Limb (tissue), 2 donors: ENCODE data around the gene FBXW8.

ENCODE experiments used
- DNase-seq, 2 donors: peaks; one replicate each; pipeline ENCODE4 v3.0.0-alpha.2; 2016; ENCODE audit errors: extremely low spot score in 2 of 2

The FBXW8 gene

GRCh38 chr12:116924558-116925453 lies 14.1 kb downstream of the FBXW8 start:
- no peak for DNase-seq

DNA sequence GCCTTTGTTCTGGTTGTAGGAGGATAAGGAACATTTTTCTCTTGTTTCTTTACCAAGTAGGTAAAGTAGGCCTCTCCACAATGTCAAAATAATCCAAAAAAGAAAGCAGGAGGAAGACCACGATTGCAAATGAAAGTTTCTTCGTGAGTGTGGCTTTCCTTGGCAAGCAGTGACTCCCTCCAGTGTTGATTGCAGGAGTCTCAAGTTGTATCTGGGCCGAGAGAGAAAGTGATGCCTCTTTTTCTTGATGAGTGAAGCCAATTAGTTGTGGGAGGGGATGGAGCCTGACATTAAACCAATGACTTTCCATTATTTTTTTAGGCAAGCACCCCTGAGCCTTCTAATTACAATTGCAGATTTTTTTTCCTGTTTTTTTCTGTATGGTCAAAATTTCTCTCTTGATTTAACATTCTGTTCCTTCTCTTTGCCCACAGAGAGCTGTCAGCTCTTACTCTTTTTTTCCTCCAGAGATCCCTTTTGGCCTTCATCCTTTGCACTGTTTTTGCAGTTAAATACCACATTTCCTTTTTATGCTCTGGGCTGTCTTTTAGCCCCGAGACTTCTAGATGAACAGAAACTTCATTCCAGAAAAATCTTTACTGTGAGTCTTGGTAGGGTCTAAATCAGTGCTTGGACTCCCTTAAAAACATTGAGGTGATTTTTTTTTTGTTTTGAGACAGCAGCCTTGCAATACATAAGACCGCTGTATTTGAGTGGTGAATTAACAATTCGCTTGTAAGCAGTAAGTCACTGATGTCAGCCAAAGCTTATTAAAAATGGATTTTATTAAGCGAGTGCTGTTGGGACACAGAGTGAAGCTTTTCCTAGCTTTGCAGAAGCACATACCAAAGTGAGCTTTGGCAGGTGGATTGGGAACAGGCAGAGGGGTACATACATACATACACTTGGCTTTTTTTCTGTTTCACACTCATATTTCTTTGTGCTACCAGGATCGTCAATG lies 15.8 kb downstream of the FBXW8 start:
- DNase-seq: no peak

DNA sequence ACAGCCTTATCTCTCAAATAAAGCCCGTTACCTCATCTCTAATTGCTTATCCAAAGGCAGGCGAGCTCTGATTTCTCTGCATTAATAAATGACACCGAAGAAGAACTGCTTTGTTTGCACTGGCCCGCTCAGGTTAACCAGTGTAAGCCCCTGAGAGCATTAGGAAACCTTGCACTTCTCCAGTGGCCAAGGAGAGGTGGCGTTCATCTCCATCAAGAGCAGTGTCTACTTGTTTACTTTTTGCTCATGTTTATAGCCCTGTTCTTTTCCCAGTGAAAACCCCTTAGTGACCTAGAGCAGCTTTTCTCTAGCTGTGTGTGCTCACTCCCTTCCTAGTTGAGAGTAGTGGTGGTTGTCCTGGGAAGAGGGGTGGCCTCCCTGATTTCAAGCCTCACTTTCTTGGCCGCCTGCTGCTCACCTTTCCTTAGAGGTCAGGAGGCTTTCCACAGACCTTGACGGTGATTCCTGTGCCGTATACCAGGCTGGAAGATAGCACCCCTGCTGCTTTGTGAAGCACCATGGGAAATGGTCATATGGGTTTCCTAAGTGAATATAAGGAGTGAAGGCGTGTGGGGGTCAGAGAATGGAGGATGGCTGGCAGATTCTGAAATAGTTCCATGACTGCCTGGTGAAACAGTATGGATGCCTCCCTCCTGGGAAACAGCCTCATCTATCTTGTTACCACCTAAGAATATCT lies 16.6 kb downstream of the FBXW8 start:
- no peak for DNase-seq

- DNase-seq: no peak
Observed at GRCh38 chr12:116928504-116928903, 17.8 kb downstream of the FBXW8 start.

GRCh38 chr12:116929885-116930284 lies 19.1 kb downstream of the FBXW8 start:
- DNase-seq: no peak

GRCh38 chr12:116931665-116932064 lies 20.9 kb downstream of the FBXW8 start:
- no peak for DNase-seq

GRCh38 chr12:116933091-116933490 lies 22.3 kb downstream of the FBXW8 start:
- peak in 1 of 2 donors; percentile 70 for DNase-seq

DNA sequence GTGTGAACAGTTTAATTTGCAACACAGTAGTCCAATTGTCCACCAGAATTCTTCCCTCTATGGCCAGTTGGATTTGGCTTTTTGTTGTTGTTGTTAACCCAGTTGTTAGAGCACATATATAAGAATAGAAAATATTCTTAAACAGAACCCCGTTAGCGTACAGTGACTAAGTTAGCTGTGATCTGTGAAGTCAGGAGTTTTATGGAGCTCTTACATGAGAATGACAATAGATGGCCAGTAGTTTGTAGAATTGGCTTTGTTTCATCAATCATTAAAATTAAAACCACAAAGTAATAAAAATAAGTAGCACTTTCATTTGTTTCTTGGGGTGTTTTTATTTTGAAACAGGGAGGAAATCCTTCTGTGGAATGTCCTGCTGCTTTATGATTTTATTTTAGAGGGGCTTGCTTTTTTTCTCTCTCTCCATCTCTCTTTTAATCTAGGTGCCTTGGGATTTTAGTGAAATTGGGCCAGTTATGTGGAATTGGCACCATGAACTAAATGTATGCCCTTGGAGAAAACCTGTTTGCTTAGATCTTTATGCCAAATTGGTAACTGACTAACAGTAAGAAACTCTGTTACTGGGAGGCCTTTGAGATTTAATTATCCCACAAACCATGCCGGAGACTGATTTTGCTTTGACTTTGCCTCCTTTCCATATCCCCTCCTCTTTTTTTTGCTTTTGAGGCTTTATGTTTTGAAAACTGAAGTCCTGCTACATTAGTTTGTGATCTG lies 22.9 kb downstream of the FBXW8 start:
- no peak for DNase-seq

DNA sequence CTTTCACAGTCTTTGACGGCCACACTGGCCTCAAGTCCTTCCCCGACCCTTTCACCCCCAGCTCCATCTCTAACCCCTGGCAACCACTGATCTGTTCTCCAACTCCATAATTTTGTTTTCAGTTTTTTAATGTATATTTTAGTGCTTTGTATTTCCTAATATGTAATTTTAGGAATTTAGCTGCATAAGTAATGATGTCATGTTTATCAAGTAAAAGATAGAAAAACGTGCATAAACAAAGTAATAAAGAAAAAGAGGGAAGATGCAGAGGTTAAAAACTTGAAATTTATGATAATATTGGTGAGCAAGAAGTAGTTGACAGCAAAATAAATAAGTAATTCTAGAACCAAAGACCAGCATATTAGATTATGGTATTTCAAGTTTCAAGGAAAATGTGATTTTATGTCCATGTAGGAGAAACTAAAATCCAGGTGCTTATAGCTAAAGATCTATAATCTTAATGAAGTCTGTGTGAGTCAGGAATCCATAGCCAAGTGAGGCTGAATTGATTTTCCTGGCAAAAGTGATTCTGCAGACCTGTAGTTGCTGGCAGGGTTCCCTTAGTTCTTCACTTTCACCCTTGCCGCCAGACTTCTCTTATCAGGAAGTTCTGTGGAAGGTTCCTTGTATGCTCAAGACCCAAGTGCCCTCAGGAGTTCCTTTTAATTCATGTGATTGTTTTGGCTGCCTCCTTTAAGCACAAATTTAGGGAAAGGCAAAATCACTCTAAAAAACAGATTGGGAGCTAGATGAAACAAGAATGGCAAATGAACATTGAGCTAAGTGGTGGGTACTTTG lies 24.4 kb downstream of the FBXW8 start:
- DNase-seq: no peak

GRCh38 chr12:116937640-116938039 lies 26.9 kb downstream of the FBXW8 start:
- no peak for DNase-seq

DNA sequence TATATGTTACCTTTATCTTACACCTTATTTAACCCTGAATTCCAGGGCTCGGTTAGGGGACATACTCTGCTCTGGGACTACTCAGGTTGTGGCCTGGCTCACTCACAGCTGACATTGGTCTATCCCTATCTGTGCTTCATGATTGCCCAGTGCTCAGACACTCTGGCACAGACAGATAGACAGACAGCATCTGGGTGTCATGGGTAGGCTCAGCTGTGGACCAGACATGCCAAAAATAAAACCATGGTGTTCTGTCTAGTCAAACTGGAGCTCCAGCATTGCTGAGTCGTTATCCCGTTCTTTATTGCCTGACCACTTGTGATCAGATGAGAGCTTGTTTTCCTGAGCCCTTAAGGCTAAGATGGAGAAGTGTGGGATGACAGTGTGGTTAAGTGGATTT lies 29.0 kb downstream of the FBXW8 start:
- DNase-seq: no peak

- DNase-seq: no peak
Observed at GRCh38 chr12:116941188-116941587, 30.4 kb downstream of the FBXW8 start.

GRCh38 chr12:116943419-116944372 lies 32.9 kb downstream of the FBXW8 start:
- no peak for DNase-seq

- no peak for DNase-seq
Observed at GRCh38 chr12:116945886-116946550, 35.3 kb downstream of the FBXW8 start.

DNA sequence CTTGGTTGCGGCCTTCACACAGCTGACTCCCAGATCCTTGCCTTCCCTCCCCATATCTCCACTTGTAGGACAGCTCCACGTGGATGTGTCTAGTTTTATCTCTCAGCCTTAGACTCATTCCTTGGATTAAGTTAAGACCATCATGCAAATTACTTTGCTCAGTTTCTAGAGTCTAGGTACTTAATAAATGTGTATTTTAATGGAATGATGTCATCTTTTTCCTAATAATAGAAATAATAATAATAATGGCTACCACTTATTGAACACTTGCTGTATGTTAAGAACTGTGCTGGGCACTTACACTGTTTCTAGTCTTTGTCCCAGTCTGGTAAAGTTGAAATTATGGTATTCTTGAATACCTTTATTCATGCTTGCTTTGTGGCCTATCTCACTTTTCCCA lies 37.5 kb downstream of the FBXW8 start:
- no peak for DNase-seq

GRCh38 chr12:116950628-116951325 lies 40.0 kb downstream of the FBXW8 start:
- no peak for DNase-seq

- DNase-seq: no peak
Observed at GRCh38 chr12:116954710-116955381, 44.1 kb downstream of the FBXW8 start.
